ENCODE measurements around the gene CRADD.
"Not testable (repeated sequence)": the region's sequence is repeated elsewhere in the genome, so short reads cannot be mapped to it uniquely, and the experiment has no call there.

Gene CRADD

GRCh38 chr12:93844164-93844784 lies 167.1 kb downstream of the CRADD start:
- DNase-seq (ENCODE audit: low spot score), result no peak

- no peak for DNase-seq (ENCODE audit: low spot score)
These were observed 169.9 kb downstream of the CRADD start for GRCh38 chr12:93846936-93847516.

- no peak for DNase-seq (ENCODE audit: low spot score)
These were observed 170.6 kb downstream of the CRADD start for GRCh38 chr12:93847517-93848474.

DNA sequence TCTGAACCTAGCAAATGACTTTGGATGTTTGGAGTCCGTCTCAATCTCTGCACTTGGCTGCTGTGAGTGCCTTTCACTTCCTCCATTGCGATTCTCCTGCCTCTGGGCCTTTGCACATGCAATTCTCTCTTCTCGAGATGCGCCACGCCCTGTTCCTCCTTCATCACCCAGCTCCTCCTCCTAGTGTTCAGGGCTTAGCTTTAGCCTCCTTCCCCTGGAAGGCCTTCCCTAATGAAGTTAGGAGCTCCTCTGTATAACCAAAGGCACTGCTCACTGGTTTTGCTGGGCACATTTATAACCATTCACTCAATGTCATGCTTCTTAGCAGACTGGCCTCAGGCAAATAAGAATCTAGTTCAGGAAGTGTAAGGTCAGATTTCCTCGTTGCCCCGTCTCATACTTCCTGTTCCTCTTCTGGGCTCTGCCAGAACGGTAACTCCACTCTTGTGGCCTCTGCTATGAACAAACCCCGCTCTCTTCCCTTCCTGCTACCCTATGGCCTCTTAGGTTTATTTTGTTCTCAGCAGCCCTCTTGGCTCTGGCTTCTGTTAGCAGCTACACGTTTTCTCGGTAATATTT lies 171.4 kb downstream of the CRADD start:
- DNase-seq (ENCODE audit: low spot score), result no peak

DNA sequence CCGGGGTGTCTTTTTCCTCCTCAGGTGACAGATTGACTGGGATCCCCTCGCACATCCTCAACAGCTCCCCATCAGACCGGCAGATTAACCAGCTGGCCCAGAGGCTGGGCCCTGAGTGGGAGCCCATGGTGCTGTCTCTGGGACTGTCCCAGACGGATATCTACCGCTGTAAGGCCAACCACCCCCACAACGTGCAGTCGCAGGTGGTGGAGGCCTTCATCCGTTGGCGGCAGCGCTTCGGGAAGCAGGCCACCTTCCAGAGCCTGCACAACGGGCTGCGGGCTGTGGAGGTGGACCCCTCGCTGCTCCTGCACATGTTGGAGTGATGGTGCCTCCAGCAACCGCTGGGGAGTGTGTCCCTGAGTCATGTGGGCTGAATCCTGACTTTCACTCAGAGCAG lies 172.8 kb downstream of the CRADD start:
- no peak for DNase-seq (ENCODE audit: low spot score)

DNA sequence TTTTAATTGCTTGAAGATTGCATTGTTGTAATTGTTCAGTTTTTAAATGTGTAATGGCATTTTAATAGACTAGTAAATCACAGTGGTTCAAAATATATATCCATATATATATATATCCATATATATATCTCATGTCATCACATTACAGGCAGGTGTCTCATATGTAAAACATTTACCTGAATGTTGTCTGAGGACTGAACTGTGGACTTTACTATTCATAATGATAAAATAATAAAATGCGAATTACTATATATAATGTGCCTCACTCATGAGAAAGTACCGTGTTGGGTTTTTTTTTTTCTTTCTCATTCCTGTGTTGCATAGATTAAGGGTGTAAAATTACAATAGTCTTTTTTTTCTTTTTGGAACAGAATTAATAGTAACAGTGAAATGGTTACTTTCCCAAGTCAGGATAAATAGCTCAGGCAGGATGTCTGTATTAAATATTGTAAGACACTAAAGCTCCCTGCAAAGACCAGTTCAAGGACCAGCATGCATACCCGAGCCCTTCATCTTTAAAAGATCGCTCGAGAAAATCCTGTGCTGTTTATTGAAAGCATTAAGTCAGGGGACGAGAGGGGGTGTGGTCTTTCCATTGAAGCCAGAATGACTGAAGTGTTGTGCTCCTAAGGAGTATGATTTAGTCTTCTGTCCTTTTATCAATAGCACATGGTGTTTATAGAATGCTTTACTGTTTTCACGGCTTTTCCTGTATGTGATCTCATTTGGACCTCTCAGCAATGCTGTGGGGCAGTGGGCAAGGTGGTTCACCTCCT lies 173.5 kb downstream of the CRADD start:
- DNase-seq (ENCODE audit: low spot score), result no peak

DNA sequence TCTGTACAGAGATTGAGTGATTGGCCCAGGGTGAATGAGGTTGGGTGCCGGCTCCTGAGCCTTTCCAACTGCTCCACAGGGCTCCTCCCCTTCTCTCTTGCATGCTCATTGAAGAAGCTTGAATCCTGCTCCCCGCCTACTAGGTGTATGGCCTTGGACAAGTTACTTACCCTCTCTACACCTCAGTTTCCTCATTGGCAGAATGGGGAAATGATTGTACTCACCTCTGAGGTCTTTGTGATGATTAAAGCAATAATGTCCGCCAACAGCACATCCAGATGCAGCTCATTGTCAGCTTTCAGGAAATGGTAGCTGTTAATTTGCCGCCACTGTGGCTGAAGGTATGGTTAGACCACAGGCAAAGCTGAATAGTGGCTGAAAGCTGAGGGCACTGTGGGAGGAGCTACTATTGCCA lies 174.1 kb downstream of the CRADD start:
- DNase-seq (ENCODE audit: low spot score), result no peak

- no peak for DNase-seq (ENCODE audit: low spot score)
These were observed 175.0 kb downstream of the CRADD start for GRCh38 chr12:93852173-93852591.

- DNase-seq (ENCODE audit: low spot score), result no peak
These were observed 176.7 kb downstream of the CRADD start for GRCh38 chr12:93853698-93854478.

- no peak for DNase-seq (ENCODE audit: low spot score)
These were observed 178.1 kb downstream of the CRADD start for GRCh38 chr12:93855261-93855660.

DNA sequence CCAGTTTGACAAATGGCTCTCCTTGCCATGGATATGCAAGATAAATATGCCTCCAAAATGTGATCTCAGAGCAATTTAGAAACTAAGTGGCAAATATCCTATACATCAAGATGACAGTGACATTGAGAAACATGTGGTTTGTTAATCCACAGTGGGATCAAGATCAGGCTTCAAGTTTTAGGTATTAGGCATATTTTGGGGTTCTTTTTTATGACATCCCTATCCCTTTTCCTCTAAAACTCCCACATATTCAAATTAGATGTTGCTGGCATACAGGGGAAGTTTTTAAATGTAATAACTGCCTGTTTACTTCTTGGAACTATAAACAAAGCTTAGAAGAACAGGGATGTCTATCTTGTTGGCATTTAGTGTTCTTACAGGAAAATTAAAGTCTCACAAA lies 179.4 kb downstream of the CRADD start:
- no peak for DNase-seq (ENCODE audit: low spot score)

- DNase-seq (ENCODE audit: low spot score), result no peak
These were observed 180.2 kb downstream of the CRADD start for GRCh38 chr12:93857279-93857938.

DNA sequence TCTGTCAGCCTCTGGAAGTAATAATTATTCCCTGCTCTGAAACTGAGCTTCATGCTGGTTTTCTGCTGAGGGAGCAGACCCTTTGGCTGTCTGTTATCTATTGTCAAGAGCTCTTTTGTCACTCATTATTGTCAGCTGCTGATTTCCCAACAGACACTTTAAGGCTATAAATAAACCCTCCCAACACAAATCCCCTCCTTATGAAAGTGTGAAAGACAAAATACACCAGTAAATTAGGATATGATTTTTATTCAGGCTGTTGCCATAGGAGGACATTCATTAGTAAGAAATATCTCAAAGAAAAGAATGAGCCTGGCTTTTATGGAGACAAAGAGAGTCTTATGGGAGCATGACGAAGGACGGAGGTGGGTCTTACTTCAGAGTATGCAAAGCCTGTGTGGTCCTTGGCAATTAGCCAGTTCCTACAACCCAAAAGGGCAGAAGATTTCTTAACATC lies 180.8 kb downstream of the CRADD start:
- DNase-seq (ENCODE audit: low spot score), result no peak

- no peak for DNase-seq (ENCODE audit: low spot score)
These were observed 183.6 kb downstream of the CRADD start for GRCh38 chr12:93860668-93861373.

DNA sequence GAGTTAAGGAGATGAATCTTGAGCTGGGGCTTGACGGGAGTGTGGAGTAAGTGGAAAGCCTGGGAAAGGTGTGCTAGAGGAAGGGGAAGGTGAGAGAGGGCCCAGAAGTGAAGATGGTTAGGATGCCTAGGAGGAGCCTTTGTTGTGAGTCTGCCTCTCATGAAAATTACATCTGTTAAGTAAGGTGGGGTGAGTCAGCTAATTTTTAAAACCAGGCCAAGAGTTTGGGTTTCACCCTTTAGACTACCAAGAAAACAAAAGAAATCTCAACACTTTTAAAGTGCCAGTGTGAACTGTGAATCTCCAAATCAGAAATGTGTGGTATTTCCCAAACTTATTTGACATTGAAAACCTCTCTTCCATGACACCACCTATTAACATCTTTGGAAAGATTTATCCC lies 185.2 kb downstream of the CRADD start:
- DNase-seq (ENCODE audit: low spot score), result no peak

DNA sequence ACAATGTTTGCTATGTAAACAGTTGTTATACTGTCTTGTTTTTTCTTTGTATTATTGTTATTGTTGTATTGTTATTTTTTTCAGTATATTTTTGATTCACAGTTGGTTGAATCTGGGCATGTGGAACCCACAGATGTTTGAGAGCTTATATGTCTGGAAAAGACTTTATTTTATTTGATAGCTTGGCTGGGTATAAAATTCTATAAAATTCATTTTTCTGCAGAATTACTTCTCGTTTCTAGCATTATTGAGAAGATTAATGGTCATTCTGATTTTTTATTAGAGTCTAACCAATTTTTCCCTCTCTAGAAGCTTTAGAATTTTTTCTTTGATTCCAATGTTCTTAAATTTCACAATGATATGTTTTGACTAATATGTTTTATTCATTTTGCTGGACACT lies 188.6 kb downstream of the CRADD start:
- no peak for DNase-seq (ENCODE audit: low spot score)

- no peak for DNase-seq (ENCODE audit: low spot score)
These were observed 191.6 kb downstream of the CRADD start for GRCh38 chr12:93868771-93869170.

DNA sequence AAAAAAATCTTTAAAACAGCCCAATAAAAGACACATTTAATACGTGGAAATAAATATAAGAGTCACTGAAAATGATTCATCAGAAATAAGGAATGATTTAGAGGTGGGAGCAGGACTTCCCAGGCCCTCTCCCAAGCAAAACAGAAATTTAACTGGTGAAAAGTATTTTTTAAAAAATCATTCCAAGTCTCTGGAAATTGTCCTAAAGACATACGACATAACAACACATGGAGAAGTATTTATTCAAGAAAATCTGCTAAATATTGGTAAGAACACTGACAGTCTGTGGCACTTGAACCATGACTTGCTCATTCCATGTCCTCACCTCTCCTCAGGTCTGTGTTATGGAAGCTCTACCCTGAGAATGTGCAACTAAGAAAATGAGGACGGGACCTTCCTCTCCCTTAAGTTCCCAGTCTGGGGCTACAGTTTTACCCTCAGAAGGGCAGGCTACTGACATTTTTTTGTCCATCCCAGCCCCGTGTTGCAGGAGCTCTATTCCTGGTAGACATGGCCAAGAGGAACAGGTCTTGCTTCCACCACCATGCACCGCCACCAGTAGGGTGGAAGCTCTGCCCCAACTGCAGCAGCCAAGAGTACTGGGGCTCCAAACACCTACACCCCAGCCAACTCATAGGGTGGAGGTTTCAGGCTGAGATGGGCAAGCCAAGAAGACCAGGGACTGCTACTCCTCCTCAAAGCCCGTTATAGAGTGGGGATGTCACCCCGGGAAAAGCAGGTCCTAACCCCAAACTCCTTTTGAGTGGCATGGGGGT lies 193.0 kb downstream of the CRADD start:
- peak; percentile 25 for DNase-seq (ENCODE audit: low spot score)

DNA sequence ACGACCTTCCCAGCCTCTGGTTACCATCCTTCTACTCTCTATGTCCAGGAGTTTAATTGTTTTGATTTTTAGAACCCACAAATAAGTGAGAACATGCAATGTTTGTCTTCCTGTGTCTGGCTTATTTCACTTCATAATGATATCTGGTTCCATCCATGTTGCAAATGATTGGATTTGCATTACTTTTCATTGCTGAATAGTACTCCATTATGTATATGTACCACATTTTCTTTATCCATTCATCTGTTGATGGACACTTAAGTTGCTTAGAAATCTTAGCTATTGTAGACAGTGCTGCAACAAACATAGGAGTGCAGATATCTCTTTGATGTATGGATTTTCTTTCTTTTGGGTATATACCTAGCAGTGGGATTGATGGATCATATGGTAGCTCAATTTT lies 194.4 kb downstream of the CRADD start:
- not testable (repeated sequence) for DNase-seq (ENCODE audit: low spot score)

Measured in ecto neural progenitor cell (in vitro differentiated cells).